GM18505 (cell line): Measurements from ENCODE around the gene RYR1.
A peak's percentile ranks its signal among the peaks of the same experiment; 100 is the strongest.
"Not testable (repeated sequence)": the region's sequence is repeated elsewhere in the genome, so short reads cannot be mapped to it uniquely, and the experiment has no call there.

Source experiments
- ATAC-seq: cut with Tn5 transposase; IDR thresholded peaks from one replicate; pipeline ENCODE4 v1.9.1; 2021; ENCODE audit not compliant: unreplicated experiment
- POLR2A ChIP-seq: IDR thresholded peaks from 4 replicates; pipeline ENCODE4 v1.6.1; 2011; ENCODE audit warnings: borderline replicate concordance; ENCODE audit not compliant: insufficient read depth, insufficient read length; ENCODE audit errors: extremely low read depth

Gene RYR1

DNA sequence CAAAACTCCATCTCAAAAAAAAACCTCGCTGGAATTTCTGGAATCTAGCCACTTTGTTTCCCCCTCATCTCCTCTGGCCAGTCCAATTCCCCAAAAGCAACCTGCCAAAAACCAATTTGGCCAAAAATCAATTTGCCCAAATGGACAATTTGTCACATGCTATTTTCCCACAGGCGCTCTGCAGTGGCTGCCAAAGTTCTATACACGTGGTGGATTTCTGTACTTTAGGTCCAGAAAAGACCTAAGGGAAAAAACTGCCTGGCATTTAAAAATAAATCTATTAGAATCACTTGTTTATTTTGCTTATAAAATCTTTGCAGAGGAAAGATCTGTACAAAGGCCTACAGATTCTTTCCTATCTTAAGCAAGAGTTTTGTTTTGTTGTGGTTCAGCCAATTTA lies 104.9 kb downstream of the RYR1 start:
- no peak for ATAC-seq

DNA sequence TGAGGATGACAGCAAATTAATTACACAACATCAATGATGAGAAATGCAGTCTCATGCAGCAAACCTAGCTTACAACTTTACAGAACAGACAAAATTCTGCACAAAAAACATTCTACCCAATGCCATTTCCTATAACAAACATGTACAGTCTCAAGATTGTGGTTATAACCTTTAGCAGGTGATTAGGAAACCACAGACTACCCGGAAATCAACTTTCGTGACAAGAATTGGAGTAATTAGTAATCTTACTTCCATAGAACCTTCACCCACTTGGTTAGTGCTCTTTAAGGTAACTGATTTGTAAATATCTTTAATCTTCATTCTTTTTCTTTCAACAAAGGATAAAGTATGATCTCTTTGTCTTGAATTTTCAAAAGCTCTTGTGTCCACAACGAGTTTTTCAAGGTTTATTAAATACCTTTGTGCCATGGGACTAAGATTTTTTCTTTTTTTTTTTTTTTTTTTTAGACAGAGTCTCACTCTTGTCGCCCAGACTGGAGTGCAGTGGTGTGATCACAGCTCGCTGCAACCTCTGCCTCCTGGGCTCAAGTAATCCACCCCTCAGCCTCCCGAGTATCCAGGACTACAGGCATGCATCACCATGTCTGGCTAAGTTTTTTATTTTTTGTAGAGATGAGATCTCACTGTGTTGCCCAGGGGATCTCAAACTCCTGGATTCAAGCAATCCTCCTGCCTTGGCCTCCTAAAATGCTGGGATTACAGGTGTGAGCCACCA lies 105.5 kb downstream of the RYR1 start:
- no peak for ATAC-seq
- no peak for TF ChIP-seq POLR2A

More for the DNA sequence above, 104.9 kb downstream of the RYR1 start:
- no peak for TF ChIP-seq POLR2A

DNA sequence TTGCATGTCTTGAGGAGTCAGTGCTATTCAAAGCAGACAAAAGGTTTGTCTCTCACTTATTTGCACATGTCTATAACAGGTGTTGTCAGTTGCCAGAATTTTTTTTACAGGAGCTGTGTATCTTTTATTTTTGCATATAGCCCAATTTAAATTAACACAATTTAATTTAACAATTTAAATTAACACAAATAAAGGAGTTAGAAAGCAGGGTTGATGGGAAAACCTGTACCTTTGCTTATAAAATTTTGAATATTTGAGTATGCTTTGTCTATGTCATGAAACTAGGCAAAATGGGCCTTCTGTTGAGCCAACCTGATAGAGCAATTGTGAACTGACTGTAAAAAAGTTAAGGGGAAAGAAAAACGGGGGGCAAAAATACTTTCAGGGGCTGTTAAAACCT lies 106.3 kb downstream of the RYR1 start:
- no peak for TF ChIP-seq POLR2A
- no peak for ATAC-seq

DNA sequence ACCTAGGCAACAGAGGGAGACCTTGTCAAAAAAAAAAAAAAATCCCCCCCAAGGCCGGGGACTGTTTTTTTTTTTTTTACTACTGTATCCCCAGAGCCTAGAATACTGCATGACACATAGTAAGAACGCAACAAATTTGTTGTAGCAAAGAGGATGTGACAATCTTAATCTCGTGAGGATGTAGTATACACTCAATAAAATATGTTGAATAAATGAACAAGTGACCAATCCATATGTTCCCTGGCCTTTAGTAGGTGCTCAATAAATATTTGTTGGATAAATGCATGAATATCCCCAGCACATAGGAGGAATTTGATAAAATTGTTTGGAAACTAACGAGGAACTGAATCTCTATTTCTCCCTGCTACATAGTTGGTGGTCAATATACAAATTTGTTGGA lies 108.5 kb downstream of the RYR1 start:
- no peak for ATAC-seq
- TF ChIP-seq POLR2A, result no peak

DNA sequence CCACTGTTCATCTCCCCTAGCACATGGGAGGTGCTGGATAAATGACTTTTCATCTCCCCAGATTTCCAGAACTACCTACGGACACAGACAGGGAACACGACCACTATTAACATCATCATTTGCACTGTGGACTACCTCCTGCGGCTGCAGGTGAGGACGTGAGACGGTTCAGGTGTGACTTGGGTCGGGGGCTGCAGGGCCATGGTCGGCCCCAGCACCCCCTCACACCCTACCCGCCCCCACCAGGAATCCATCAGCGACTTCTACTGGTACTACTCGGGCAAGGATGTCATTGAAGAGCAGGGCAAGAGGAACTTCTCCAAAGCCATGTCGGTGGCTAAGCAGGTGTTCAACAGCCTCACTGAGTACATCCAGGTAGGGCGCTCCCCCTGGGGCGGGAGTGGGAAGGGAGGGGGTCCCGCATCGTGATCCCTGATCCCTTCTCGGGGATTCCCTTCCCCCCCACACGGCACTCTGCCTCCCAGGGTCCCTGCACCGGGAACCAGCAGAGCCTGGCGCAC lies 109.9 kb downstream of the RYR1 start:
- no peak for ATAC-seq

DNA sequence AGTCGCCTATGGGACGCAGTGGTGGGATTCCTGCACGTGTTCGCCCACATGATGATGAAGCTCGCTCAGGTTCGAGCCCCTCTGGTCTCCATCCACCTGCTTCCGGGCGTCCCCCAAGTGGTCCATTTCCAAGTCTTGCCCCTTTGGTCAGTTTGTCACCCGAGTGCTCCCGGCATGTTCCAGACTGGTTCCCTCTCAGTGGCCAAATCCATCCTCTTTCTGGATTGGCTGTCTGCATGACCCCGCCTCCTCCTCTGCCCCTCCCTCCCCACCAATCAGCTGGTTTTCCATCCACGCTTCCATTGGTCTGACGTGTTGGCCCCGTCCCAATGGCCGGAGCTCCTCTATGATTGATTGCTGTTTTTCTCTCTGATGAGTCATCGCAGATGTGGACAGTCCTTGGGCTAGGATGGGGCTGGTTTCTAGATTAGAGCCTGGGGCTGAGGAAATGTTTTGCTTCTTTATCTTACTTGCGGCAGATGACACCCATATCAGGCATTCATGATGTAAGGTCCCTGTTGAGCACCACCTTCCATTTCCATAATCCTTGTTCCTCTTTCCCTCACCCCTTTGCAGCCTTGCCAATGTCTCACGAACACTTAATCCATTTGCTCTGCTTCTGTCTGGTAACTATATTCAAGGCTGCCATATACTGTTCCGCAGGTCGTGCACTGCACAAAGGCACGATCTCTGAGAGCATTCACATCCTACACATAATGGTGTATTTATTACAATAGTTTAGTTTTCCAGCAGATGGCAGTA lies 110.5 kb downstream of the RYR1 start:
- peak; percentile 48 for ATAC-seq
- no peak for TF ChIP-seq POLR2A

More for the DNA sequence above, 109.9 kb downstream of the RYR1 start:
- TF ChIP-seq POLR2A, result no peak

DNA sequence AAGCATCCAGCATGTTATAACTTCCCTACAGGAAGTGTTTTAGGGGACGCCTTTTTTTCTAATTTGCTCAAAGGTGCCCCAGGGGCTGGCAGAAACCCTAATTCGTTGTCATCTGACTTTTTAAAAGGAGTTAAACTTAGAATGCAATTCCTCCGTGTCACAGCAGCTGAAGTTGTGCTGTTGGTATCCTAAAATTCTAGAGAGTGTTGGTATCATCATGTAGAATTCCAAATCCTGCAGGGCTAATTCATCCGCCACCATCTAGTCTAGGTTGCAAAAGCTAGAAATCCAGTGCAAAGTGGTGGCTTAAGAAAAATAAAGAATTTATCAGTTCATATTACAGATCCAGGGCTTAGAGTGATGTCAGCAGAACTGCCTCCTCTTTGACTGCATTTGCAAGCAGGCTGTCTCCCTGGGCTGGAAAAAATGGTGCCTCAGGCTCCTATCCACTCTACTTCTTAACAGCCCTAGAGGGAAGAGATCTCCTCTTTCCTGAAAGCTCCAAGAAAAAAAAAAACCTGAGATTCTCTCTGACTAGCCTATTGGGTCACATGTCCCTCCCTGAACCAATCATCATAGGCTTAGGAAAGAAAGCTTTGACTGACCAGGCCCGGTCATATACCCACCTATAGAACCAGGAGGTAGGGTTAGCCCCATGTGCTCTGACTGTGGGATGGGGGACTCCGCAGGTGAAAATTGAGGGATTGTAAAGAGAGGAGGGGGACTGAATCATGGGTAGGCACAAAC lies 111.3 kb downstream of the RYR1 start:
- TF ChIP-seq POLR2A, result no peak

DNA sequence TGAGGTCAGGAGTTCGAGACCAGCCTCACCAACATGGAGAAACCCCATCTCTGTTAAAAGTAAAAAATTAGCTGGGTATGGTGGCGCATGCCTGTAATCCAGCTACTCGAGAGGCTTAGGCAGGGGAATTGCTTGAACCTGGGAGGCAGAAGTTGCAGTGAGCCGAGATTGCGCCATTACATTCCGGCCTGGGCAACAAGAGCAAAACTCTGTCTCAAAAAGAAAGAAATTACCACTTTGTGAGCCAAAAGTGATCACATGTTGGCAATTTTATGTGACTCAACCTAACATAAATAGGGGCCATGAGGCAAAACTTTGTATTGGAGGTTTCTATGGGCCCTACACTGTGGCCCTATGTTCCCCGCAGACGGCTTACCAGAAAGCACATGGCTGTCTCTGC lies 112.1 kb downstream of the RYR1 start:
- TF ChIP-seq POLR2A, result no peak
- no peak for ATAC-seq

More for the DNA sequence above, 111.3 kb downstream of the RYR1 start:
- no peak for ATAC-seq

DNA sequence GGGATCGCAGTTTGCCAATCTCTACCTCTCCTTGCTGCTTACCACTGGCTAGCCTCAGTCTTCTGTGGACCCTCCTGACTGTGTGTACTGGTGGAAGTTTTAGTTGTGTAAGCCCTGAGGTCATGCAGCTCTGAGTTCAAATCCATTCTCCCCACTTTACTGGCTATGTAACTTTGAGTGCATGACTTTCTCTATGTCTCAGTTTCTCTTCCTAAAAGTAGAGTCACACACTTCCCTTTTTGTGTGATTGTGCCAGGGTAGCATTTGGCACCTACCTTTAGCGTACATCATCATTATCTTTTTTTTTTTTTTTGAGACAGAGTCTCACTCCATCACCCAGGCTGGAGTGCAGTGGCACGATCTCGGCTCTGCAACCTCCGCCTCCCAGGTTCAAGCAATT lies 113.9 kb downstream of the RYR1 start:
- ATAC-seq, result no peak
- no peak for TF ChIP-seq POLR2A

DNA sequence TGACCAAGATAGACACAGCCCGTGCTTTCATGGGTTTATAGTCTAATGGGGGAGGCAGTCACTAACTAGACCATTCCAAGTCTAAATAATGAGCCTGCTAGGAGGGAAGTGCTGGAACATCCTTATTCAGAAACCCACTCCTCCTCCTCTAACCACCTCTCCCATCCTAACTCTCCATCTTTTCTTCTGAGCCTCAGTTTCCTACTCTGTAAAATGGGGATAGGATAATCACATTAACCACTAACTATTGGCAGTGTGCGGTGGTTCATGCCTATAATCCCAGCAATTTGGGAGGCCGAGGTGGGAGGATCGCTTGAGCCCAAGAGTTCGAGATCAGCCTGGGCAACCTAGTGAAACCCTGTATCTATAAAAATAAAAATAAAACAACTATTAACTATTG lies 115.6 kb downstream of the RYR1 start:
- no peak for ATAC-seq
- TF ChIP-seq POLR2A, result no peak

DNA sequence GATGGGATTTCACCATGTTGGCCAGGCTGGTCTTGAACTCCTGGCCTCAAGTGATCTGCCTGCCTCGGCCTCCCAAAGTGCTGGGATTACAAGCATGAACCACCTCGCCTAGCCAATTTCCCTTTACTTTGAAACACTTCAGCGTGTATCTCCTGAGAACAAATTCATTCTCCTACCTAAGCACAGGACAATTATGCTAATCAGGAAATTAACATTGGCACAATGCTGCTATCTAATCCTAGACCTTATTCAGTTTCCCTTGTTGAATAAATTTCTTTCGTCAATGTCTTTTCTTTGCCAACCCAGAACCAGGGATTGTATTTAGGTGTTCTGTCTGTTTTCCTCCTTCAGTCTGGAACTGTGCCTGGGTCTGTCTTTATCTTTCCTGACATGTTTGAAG lies 116.5 kb downstream of the RYR1 start:
- no peak for ATAC-seq
- TF ChIP-seq POLR2A, result no peak

DNA sequence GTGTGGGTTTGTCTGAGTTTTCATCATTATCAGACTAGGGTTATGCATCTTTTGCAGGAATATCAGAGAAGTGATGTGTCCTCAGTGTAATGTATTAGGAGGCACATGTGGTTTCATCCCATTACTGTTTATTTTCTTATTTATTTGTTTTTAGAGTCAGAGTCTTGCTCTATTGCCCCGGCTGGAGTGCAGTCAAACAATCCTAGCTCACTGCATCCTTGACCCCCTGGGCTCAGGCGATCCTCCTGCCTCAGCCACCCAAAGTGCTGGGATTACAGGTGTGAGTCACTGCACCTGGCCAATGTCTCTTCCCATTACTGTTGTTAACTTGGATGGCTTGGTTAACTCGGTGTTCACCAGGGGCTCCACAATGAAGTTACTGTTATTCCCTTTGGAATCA lies 116.9 kb downstream of the RYR1 start:
- no peak for ATAC-seq
- TF ChIP-seq POLR2A, result no peak

DNA sequence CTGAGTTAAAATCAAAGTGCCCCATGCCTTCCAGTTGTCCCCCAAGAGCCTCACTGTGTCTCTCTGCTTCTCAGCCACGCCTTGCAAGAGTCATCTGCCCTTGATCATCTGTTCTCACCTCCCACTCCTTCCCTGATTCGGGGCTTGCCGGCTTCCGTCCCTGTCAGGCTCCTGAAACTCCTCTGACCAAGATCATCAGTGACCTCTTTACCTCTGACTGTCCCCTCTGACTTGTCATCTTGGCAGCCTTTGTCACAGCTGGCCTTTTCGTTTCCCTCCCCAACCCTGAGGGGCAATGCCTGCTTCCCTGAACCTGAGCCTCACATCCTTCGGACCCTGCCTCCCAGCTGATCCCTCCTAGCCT lies 117.9 kb downstream of the RYR1 start:
- no peak for TF ChIP-seq POLR2A

DNA sequence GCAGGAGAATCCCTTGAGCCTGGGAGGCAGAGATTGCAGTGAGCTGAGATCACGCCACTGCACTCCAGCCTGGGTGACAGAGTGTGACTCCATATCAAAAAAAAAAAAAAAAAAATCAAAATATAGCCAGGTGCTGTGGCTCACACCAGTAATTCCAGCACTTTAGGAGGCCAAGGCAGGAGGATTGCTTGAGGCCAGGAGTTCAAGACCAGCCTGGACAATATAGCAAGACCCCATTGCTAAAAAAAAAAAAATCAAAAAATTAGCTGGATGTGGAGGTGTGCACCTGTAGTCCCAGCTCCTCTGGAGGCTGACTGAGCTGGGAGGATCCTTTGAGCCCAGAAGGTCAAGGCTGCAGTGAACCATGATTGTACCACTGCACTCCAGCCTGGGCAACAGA lies 119.7 kb downstream of the RYR1 start:
- ATAC-seq, result not testable (repeated sequence)

More for the DNA sequence above, 117.9 kb downstream of the RYR1 start:
- no peak for ATAC-seq
